Kidney (tissue), 14 donors: Measurements from ENCODE around the gene NUDT8. TPM values are rescaled to one million over a fixed set of nuclear protein-coding genes. Genes with fewer than 3 reads are reported as not detected.

ENCODE experiments used
- DNase-seq, 5 donors: peaks; one replicate each; pipeline ENCODE4 v3.0.0-alpha.2; 2013 to 2020
- FAIRE-seq: peaks from 2 replicates; lab custom pipeline; 2012; peaks lifted over from hg19 to GRCh38; lab: Jason Lieb, UNC
- H3K27ac ChIP-seq, 2 donors: one replicate each; pipeline ENCODE4 v1.7.0; 2013; ENCODE audit warnings: low read depth in 2 of 2, low read length in 2 of 2, inconsistent platforms in 1 of 2
- H3K27me3 ChIP-seq: one replicate; pipeline ENCODE4 v1.7.1; 2013; ENCODE audit warnings: low read length, inconsistent platforms; ENCODE audit not compliant: control insufficient read depth, insufficient read depth
- H3K36me3 ChIP-seq, 3 donors: one replicate each; pipeline versions ENCODE4 v1.7.0 to v1.7.1; 2013; ENCODE audit warnings: low read length in 3 of 3, control low read depth in 1 of 3, inconsistent platforms in 1 of 3; ENCODE audit not compliant: insufficient read depth in 3 of 3, control insufficient read depth in 2 of 3
- H3K4me1 ChIP-seq, 3 donors: one replicate each; pipeline versions ENCODE4 v1.7.0 to v1.7.1; 2013; ENCODE audit warnings: low read length in 3 of 3, inconsistent platforms in 1 of 3, low read depth in 1 of 3; ENCODE audit not compliant: control insufficient read depth in 2 of 3, insufficient read depth in 2 of 3
- H3K4me3 ChIP-seq, 3 donors: one replicate each; pipeline versions ENCODE4 v1.7.0 to v1.8.1; 2013; ENCODE audit warnings: low read length in 3 of 3, control low read depth in 1 of 3, inconsistent platforms in 1 of 3
- H3K9ac ChIP-seq, 3 donors: one replicate each; pipeline versions ENCODE4 v1.7.0 to v1.7.1; 2013; ENCODE audit warnings: low read length in 3 of 3, control low read depth in 1 of 3, inconsistent platforms in 1 of 3
- H3K9me3 ChIP-seq, 3 donors: one replicate each; pipeline versions ENCODE4 v1.7.0 to v1.7.1; 2013; ENCODE audit warnings: low read length in 3 of 3, control low read depth in 1 of 3, inconsistent platforms in 1 of 3; ENCODE audit not compliant: control insufficient read depth in 2 of 3, insufficient read depth in 1 of 3
- CTCF ChIP-seq: IDR thresholded peaks from 3 replicates; pipeline ENCODE4 v1.5.1; 2012; ENCODE audit warnings: mild to moderate bottlenecking, moderate library complexity, borderline replicate concordance; ENCODE audit not compliant: insufficient read depth; ENCODE audit errors: extremely low read depth
- intact Hi-C: fragments of 100-400 bp; cut with DNase I; formaldehyde crosslinking; loops from one replicate; pipeline ENCODE4 v1.11.1; 2022
- polyA plus RNA-seq: library from polyadenylated mRNA; stranded (reverse); fragments of 350-450 nt; fragmentation: Illumina TruSeq; extraction: RNeasy Lipid Tissue Mini Kit (QIAGEN cat#74804); gene quantifications from one replicate; pipeline ENCODE4 v1.2.3, GENCODE V29; 2014; ENCODE audit warnings: low read depth, low replicate concordance; ENCODE audit not compliant: insufficient read depth
- total RNA-seq: library from RNA; stranded (reverse); fragmentation: NEBNext Ultra II Directional; extraction: Animal tissue kit (Norgen Biotek cat#: 25700); gene quantifications from one replicate; pipeline ENCODE4 v1.2.1, GENCODE V29; 2021
- donor health status: control.
- donor health status: control.
- donor health status: control.
- donor health status: control.
- donor health status: control.
- donor health status: DM: yes; HTN: yes; CAD: no.
- donor health status: Normal renal cell carcinoma (clear cell type).

Gene NUDT8
- total and polyA plus RNA-seq, 2 donors from 2014 or later = 11.9 to 57.0 TPM

GRCh38 chr11:67664696-67665540 is 35.2 kb upstream of the NUDT8 start:
- H3K27ac ChIP-seq = no peak overlapping the region
- no peaks in the 10 kb centered on the region for H3K27me3 ChIP-seq
- no peaks in the 10 kb centered on the region for H3K9me3 ChIP-seq
- peak in 1 of 5 donors; percentile 29 for DNase-seq
- H3K36me3 ChIP-seq = no peaks in the 10 kb centered on the region
- no peak overlapping the region for H3K4me3 ChIP-seq
- TF ChIP-seq CTCF = no peak
- no peak for FAIRE-seq
- no peak overlapping the region for H3K9ac ChIP-seq
- H3K4me1 ChIP-seq = no peaks in the 10 kb centered on the region
- intact Hi-C loops = no loop called here

- no peak overlapping the region for H3K9ac ChIP-seq
- no peak for TF ChIP-seq CTCF
- H3K27me3 ChIP-seq = no peaks in the 10 kb centered on the region
- intact Hi-C loops = no loop called here
- no peaks in the 10 kb centered on the region for H3K36me3 ChIP-seq
- no peak overlapping the region for H3K4me3 ChIP-seq
- no peaks in the 10 kb centered on the region for H3K4me1 ChIP-seq
- no peaks in the 10 kb centered on the region for H3K9me3 ChIP-seq
- H3K27ac ChIP-seq = no peak overlapping the region
- FAIRE-seq (no peak), DNase-seq (peak in 1 of 5 donors; percentile 27)
Observed at GRCh38 chr11:67664213-67664585, 34.5 kb upstream of the NUDT8 start.

- intact Hi-C loops = no loop called here
- no peak for DNase-seq
- no peak overlapping the region for H3K4me3 ChIP-seq
- no peaks in the 10 kb centered on the region for H3K9me3 ChIP-seq
- no peak overlapping the region for H3K9ac ChIP-seq
- FAIRE-seq = no peak
- H3K4me1 ChIP-seq = no peaks in the 10 kb centered on the region
- no peak for TF ChIP-seq CTCF
- no peaks in the 10 kb centered on the region for H3K36me3 ChIP-seq
- H3K27me3 ChIP-seq = no peaks in the 10 kb centered on the region
- no peak overlapping the region for H3K27ac ChIP-seq
Observed at GRCh38 chr11:67663532-67664212, 33.9 kb upstream of the NUDT8 start.
